HL-60 (cell line): ENCODE results near the gene ERICH6.

Experiments
- DNase-seq, 2 experiments: peaks; one replicate each; pipeline ENCODE4 v3.0.0-alpha.2; 2010 to 2020; ENCODE audit warnings: low read depth in 1 of 2, low spot score in 1 of 2
- H3K27ac ChIP-seq: fragments of 250-450 bp; sonication (Bioruptor Pico); replicated peaks from 2 replicates; pipeline ENCODE4 v1.5.1; 2020; ENCODE audit warnings: mild to moderate bottlenecking, moderate library complexity
- H3K27me3 ChIP-seq: fragments of 250-450 bp; sonication (Bioruptor Pico); 2 replicates; pipeline ENCODE4 v1.5.1; 2021; ENCODE audit warnings: mild to moderate bottlenecking, moderate library complexity; ENCODE audit not compliant: insufficient read depth, poor library complexity, severe bottlenecking
- H3K4me3 ChIP-seq: replicated peaks from 2 replicates; pipeline ENCODE4 v1.5.1; 2011; ENCODE audit warnings: mild to moderate bottlenecking, control low read depth, low read length; ENCODE audit not compliant: insufficient read depth
- CTCF ChIP-seq: IDR thresholded peaks from one replicate; pipeline ENCODE4 v1.5.1; 2011; ENCODE audit warnings: low read length, control low read depth, inconsistent platforms; ENCODE audit not compliant: insufficient read depth
- GABPA ChIP-seq: IDR thresholded peaks from 2 replicates; pipeline ENCODE4 v1.6.1; 2012; ENCODE audit warnings: low read depth
- POLR2AphosphoS5 ChIP-seq: IDR thresholded peaks from 2 replicates; pipeline ENCODE4 v1.6.1; 2012; ENCODE audit warnings: low read depth
- REST ChIP-seq: IDR thresholded peaks from 2 replicates; pipeline ENCODE4 v1.6.1; 2012; ENCODE audit warnings: low read depth; ENCODE audit not compliant: insufficient replicate concordance
- SPI1 ChIP-seq: IDR thresholded peaks from 2 replicates; pipeline ENCODE4 v1.6.1; 2012; ENCODE audit warnings: low read depth, mild to moderate bottlenecking, borderline replicate concordance

The ERICH6 gene

GRCh38 chr3:150687613-150688012 lies 16.1 kb downstream of the ERICH6 start:
- Histone ChIP-seq H3K4me3 (no peak overlapping the region), H3K27me3 (no peaks in the 10 kb centered on the region), H3K27ac (no peak overlapping the region)
- DNase-seq = no peak
- no peak for TF ChIP-seq GABPA
- TF ChIP-seq REST = no peak

GRCh38 chr3:150682824-150683223 lies 20.9 kb downstream of the ERICH6 start:
- DNase-seq = no peak
- Histone ChIP-seq H3K4me3 (no peak overlapping the region), H3K27me3 (no peaks in the 10 kb centered on the region), H3K27ac (no peak overlapping the region)
- no peak for TF ChIP-seq POLR2AphosphoS5

- TF ChIP-seq POLR2AphosphoS5 = no peak
Observed at GRCh38 chr3:150682279-150682678, 21.4 kb downstream of the ERICH6 start.

GRCh38 chr3:150681057-150681456 lies 22.7 kb downstream of the ERICH6 start:
- Histone ChIP-seq H3K4me3 (no peak overlapping the region), H3K27me3 (no peaks in the 10 kb centered on the region), H3K27ac (no peak overlapping the region)
- TF ChIP-seq SPI1 (no peak), POLR2AphosphoS5 (no peak), GABPA (no peak), REST (no peak), CTCF (no peak)
- no peak for DNase-seq

More at GRCh38 chr3:150682279-150682678, 21.4 kb downstream of the ERICH6 start:
- Histone ChIP-seq H3K27ac (no peak overlapping the region), H3K4me3 (no peak overlapping the region), H3K27me3 (no peaks in the 10 kb centered on the region)
- no peak for DNase-seq

GRCh38 chr3:150680562-150680961 lies 23.2 kb downstream of the ERICH6 start:
- H3K27ac ChIP-seq = no peak overlapping the region
- TF ChIP-seq REST (no peak), GABPA (no peak), POLR2AphosphoS5 (no peak), SPI1 (no peak), CTCF (no peak)
- no peak for DNase-seq

More at GRCh38 chr3:150680562-150680961, 23.2 kb downstream of the ERICH6 start:
- no peaks in the 10 kb centered on the region for H3K27me3 ChIP-seq
- no peak overlapping the region for H3K4me3 ChIP-seq
